HCT116 (cell line): Measurements from ENCODE around the gene APCDD1L. TPM values are rescaled to one million over a fixed set of nuclear protein-coding genes. Genes with fewer than 3 reads are reported as not detected.

Experiments
- ATAC-seq: fragments of 200-7000 bp; cut with Tn5 transposase; 2 replicates; pipeline ENCODE4 v1.9.1; 2020; ENCODE audit warnings: mild to moderate bottlenecking, moderate library complexity
- BruUV-seq: library from RNA; stranded (reverse); fragments of 400-500 nt; replicated peaks from 2 replicates; lab custom pipeline; 2021; lab: Mats Ljungman, UMichigan
- CTCF ChIA-PET: fragments of 300-600 bp; sonication (Branson Sonifier 250); formaldehyde crosslinking; loops from one replicate; lab custom pipeline; 2021; ENCODE audit warnings: antibody characterized with exemption; lab: Charles Lee
- POLR2A ChIA-PET: fragments of 300-600, 350-600 bp; sonication (Branson Sonifier 250); formaldehyde crosslinking; loops from one replicate; lab custom pipeline; 2021; ENCODE audit warnings: antibody characterized with exemption; lab: Charles Lee
- RAD21 ChIA-PET, 2 experiments: fragments of 300-600 bp; sonication (Branson Sonifier 250); formaldehyde crosslinking; loops; one replicate each; lab custom pipeline; 2023; ENCODE audit warnings: low total read pairs in 2 of 2; ENCODE audit not compliant: uncharacterized antibody in 2 of 2, unreplicated experiment in 2 of 2, low non-redundant PET in 1 of 2; lab: Charles Lee
- DNase-seq: peaks from one replicate; pipeline ENCODE4 v3.0.0-alpha.2; 2010; ENCODE audit warnings: low read depth, low spot score
- H2AFZ ChIP-seq: fragments of 200-600 bp; shearing (Covaris generic), sonication (generic); 2 replicates; pipeline ENCODE4 v1.6.1; 2017; ENCODE audit warnings: low read depth, mixed run types, mixed read lengths, antibody characterized with exemption, low read length; ENCODE audit not compliant: poor library complexity, severe bottlenecking
- H3K27ac ChIP-seq: 2 replicates; pipeline ENCODE4 v1.5.1; 2012; ENCODE audit warnings: low read depth, low read length
- H3K27me3 ChIP-seq: fragments of 200-600 bp; sonication (generic); 2 replicates; pipeline ENCODE4 v1.6.1; 2016; ENCODE audit warnings: mixed run types, low read length, mixed read lengths; ENCODE audit not compliant: insufficient read depth
- H3K36me3 ChIP-seq, 2 experiments: fragments of 200-500 bp in 1 of 2; fragments of 200-600 bp in 1 of 2; sonication (Bioruptor generic) in 1 of 2; sonication (generic) in 1 of 2; 2 replicates each; pipeline versions ENCODE4 v1.5.1 to v1.6.1; 2014 to 2016; ENCODE audit warnings: low read length in 2 of 2, inconsistent platforms in 1 of 2, mixed read lengths in 1 of 2, mixed run types in 1 of 2; ENCODE audit not compliant: insufficient read depth in 2 of 2, control insufficient read depth in 1 of 2
- H3K4me1 ChIP-seq, 2 experiments: fragments of 200-600 bp in 1 of 2; sonication (generic) in 1 of 2; 2 replicates each; pipeline versions ENCODE4 v1.5.1 to v1.6.1; 2012 to 2017; ENCODE audit warnings: low read length in 2 of 2, inconsistent platforms in 1 of 2, mild to moderate bottlenecking in 1 of 2, mixed read lengths in 1 of 2, mixed run types in 1 of 2, moderate library complexity in 1 of 2; ENCODE audit not compliant: insufficient read depth in 2 of 2, control insufficient read depth in 1 of 2
- H3K4me2 ChIP-seq: fragments of 200-600 bp; sonication (generic); 2 replicates; pipeline ENCODE4 v1.6.1; 2017; ENCODE audit warnings: mixed run types, low read length, mixed read lengths
- H3K4me3 ChIP-seq, 2 experiments: fragments of 200-600 bp in 1 of 2; sonication (generic) in 1 of 2; replicated peaks in 1 of 2; 2 replicates each; pipeline ENCODE4 v1.5.1; 2011 to 2016; ENCODE audit warnings: low read length in 2 of 2, control low read depth in 1 of 2, low read depth in 1 of 2, mild to moderate bottlenecking in 1 of 2, mixed read lengths in 1 of 2, mixed run types in 1 of 2
- H3K79me2 ChIP-seq: fragments of 200-600 bp; sonication (generic); 2 replicates; pipeline ENCODE4 v1.6.1; 2017; ENCODE audit warnings: mild to moderate bottlenecking, mixed run types, low read length, moderate library complexity, mixed read lengths; ENCODE audit not compliant: insufficient read depth
- H3K9ac ChIP-seq: fragments of 200-600 bp; sonication (generic); 2 replicates; pipeline ENCODE4 v1.6.1; 2016; ENCODE audit warnings: low read length, mixed read lengths
- H3K9me2 ChIP-seq: fragments of 200-600 bp; sonication (generic), shearing (Covaris generic); 2 replicates; pipeline ENCODE4 v1.6.1; 2017; ENCODE audit warnings: mixed run types, mild to moderate bottlenecking, moderate library complexity; ENCODE audit not compliant: insufficient read depth
- H3K9me3 ChIP-seq, 2 experiments: fragments of 200-500 bp in 1 of 2; fragments of 200-600 bp in 1 of 2; sonication (Bioruptor generic) in 1 of 2; sonication (generic) in 1 of 2; 2 replicates each; pipeline ENCODE4 v1.6.1; 2014 to 2017; ENCODE audit warnings: low read length in 2 of 2, mixed read lengths in 2 of 2, inconsistent platforms in 1 of 2, low read depth in 1 of 2, mild to moderate bottlenecking in 1 of 2, mixed run types in 1 of 2, moderate library complexity in 1 of 2; ENCODE audit not compliant: control insufficient read depth in 1 of 2, insufficient read depth in 1 of 2
- H4K20me1 ChIP-seq: fragments of 200-600 bp; sonication (generic), shearing (Covaris generic); 2 replicates; pipeline ENCODE4 v1.6.1; 2017; ENCODE audit warnings: mixed run types, mild to moderate bottlenecking, moderate library complexity; ENCODE audit not compliant: insufficient read depth
- CBX3 ChIP-seq: IDR thresholded peaks from 2 replicates; pipeline ENCODE4 v1.6.1; 2012; ENCODE audit warnings: low read depth
- CEBPB ChIP-seq: IDR thresholded peaks from 2 replicates; pipeline ENCODE4 v1.6.1; 2012; ENCODE audit warnings: low read depth
- ELF1 ChIP-seq: IDR thresholded peaks from 2 replicates; pipeline ENCODE4 v1.6.1; 2012; ENCODE audit warnings: low read depth, borderline replicate concordance
- EZH2 ChIP-seq: fragments of 200-600 bp; sonication (generic); IDR thresholded peaks from 2 replicates; pipeline ENCODE4 v1.6.1; 2017; ENCODE audit warnings: antibody characterized with exemption, mixed run types
- JUND ChIP-seq: IDR thresholded peaks from 2 replicates; pipeline ENCODE4 v1.6.1; 2012
- POLR2AphosphoS5 ChIP-seq: IDR thresholded peaks from 2 replicates; pipeline ENCODE4 v1.6.1; 2011; ENCODE audit warnings: mild to moderate bottlenecking, low read depth, low read length, moderate library complexity
- RAD21 ChIP-seq: IDR thresholded peaks from 2 replicates; pipeline ENCODE4 v1.6.1; 2012; ENCODE audit warnings: low read depth, mild to moderate bottlenecking
- SIN3A ChIP-seq: IDR thresholded peaks from 2 replicates; pipeline ENCODE4 v1.6.1; 2012; ENCODE audit warnings: low read depth
- SP1 ChIP-seq: IDR thresholded peaks from 2 replicates; pipeline ENCODE4 v1.6.1; 2012; ENCODE audit warnings: low read depth
- TCF7L2 ChIP-seq: IDR thresholded peaks from 2 replicates; pipeline ENCODE4 v1.7.0; 2011; ENCODE audit warnings: borderline replicate concordance, inconsistent platforms; ENCODE audit not compliant: insufficient read depth, insufficient read length; ENCODE audit errors: extremely low read depth
- YY1 ChIP-seq: IDR thresholded peaks from 2 replicates; pipeline ENCODE4 v1.6.1; 2011; ENCODE audit warnings: low read length, low read depth, moderate library complexity, mild to moderate bottlenecking; ENCODE audit not compliant: insufficient replicate concordance; ENCODE audit errors: extremely low read depth
- ZFX ChIP-seq: fragments of 450-650 bp; IDR thresholded peaks from 2 replicates; pipeline ENCODE4 v1.6.1; 2017
- ZNF274 ChIP-seq: fragments of 200-500 bp; sonication (Bioruptor generic); IDR thresholded peaks from 2 replicates; pipeline ENCODE4 v1.6.1; 2014; ENCODE audit warnings: mild to moderate bottlenecking, low read depth, low read length, inconsistent platforms
- intact Hi-C: fragments of 100-400 bp; cut with micrococcal nuclease; formaldehyde crosslinking; loops from 2 replicates; pipeline ENCODE4 v1.10.0; 2022
- total RNA-seq: library from RNA; stranded (reverse); gene quantifications from one replicate; pipeline ENCODE4 v1.2.1, GENCODE V29; 2021; ENCODE audit not compliant: unreplicated experiment
- TF ChIP-seq, protein P1 (sequence below), 3 experiments: fragments of 200-600 bp in 1 of 3; sonication (generic) in 1 of 3; IDR thresholded peaks in 2 of 3; conservative IDR thresholded peaks in 1 of 3; 2 replicates each; pipeline ENCODE4 v1.5.1; 2012 to 2017; ENCODE audit warnings: low read depth in 2 of 3, low read length in 2 of 3, antibody characterized with exemption in 1 of 3, borderline replicate concordance in 1 of 3, control low read depth in 1 of 3, mild to moderate bottlenecking in 1 of 3, mixed read lengths in 1 of 3, mixed run types in 1 of 3, moderate library complexity in 1 of 3; ENCODE audit not compliant: insufficient read depth in 1 of 3
- TF ChIP-seq, protein P2 (sequence below): IDR thresholded peaks from 2 replicates; pipeline ENCODE4 v1.6.1; 2011; ENCODE audit warnings: mild to moderate bottlenecking, low read length, moderate library complexity; ENCODE audit not compliant: insufficient replicate concordance; ENCODE audit errors: extremely low read depth
- TF ChIP-seq, protein P3 (sequence below): IDR thresholded peaks from 2 replicates; pipeline ENCODE4 v1.6.1; 2012

Gene APCDD1L
- total RNA-seq, 1 experiment from 2014 or later = not detected

GRCh38 chr20:58429303-58429702 is 85.9 kb downstream of the APCDD1L start:
- DNase-seq = no peak
- ChIA-PET RAD21 (no interaction called here), CTCF (interaction anchor here (1.1 kb wide), 1 partner anchor 9 kb away, joined by 4 read pairs; no protein-coding TSS in a partner anchor), POLR2A (no interaction called here)
- no peaks in the 10 kb centered on the region for H3K9me3 ChIP-seq
- no peak overlapping the region for H3K27ac ChIP-seq
- intact Hi-C loops = no loop called here
- no peaks in the 10 kb centered on the region for H3K9me2 ChIP-seq
- no TSS peak for BruUV-seq
- H3K4me2 ChIP-seq = no peak overlapping the region
- no peaks in the 10 kb centered on the region for H3K36me3 ChIP-seq
- no peak overlapping the region for H3K9ac ChIP-seq
- no peaks in the 10 kb centered on the region for H3K27me3 ChIP-seq
- TF ChIP-seq CBX3 = no peak
- TF ChIP-seq, protein P1, sequence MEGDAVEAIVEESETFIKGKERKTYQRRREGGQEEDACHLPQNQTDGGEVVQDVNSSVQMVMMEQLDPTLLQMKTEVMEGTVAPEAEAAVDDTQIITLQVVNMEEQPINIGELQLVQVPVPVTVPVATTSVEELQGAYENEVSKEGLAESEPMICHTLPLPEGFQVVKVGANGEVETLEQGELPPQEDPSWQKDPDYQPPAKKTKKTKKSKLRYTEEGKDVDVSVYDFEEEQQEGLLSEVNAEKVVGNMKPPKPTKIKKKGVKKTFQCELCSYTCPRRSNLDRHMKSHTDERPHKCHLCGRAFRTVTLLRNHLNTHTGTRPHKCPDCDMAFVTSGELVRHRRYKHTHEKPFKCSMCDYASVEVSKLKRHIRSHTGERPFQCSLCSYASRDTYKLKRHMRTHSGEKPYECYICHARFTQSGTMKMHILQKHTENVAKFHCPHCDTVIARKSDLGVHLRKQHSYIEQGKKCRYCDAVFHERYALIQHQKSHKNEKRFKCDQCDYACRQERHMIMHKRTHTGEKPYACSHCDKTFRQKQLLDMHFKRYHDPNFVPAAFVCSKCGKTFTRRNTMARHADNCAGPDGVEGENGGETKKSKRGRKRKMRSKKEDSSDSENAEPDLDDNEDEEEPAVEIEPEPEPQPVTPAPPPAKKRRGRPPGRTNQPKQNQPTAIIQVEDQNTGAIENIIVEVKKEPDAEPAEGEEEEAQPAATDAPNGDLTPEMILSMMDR (IDR thresholded peaks at IDR 0.05 in 2 of 3, conservative IDR thresholded peaks at IDR 0.05 in 1 of 3; ENCODE audit: borderline replicate concordance in 1 of 3, insufficient read depth in 1 of 3, low read depth in 2 of 3, low read length in 2 of 3) = peak in 1 of 3 experiments; percentile 25; a peak in 1 of 6 replicates
- H2AFZ ChIP-seq = no peak overlapping the region
- H3K79me2 ChIP-seq = peaks cover 100% of the 10 kb centered on the region
- H3K4me3 ChIP-seq = no peak overlapping the region
- peak; percentile 55 for ATAC-seq
- H3K4me1 ChIP-seq = no peaks in the 10 kb centered on the region
- no peaks in the 10 kb centered on the region; the same call in 1 of the 2 replicates for H4K20me1 ChIP-seq

DNA sequence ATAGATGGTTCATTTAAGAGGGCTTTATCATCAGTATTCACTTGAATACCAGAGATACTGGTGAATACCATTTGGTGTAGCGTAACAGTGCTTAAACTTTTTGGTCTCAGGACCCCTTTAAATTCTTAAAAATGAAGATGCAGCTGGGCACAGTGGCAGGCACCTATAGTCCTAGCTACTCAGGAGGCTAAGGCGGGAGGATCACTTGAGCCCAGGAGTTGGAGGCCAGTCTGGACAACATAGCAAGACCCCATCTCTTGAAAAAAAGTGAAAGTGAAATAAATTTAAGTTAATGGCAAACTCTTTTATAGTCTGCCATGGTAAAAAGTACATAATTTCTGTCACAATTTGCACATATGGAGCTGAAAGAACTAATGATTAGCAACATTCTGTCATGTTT is 86.8 kb downstream of the APCDD1L start:
- no peak overlapping the region for H3K4me2 ChIP-seq
- RAD21 ChIA-PET = no interaction called here
- H4K20me1 ChIP-seq = no peaks in the 10 kb centered on the region; the same call in 1 of the 2 replicates
- DNase-seq (no peak), ATAC-seq (no peak)
- intact Hi-C loops = no loop called here
- H3K79me2 ChIP-seq = peaks cover 100% of the 10 kb centered on the region
- H2AFZ ChIP-seq = no peak overlapping the region
- POLR2A ChIA-PET = no interaction called here
- BruUV-seq = no TSS peak
- no peak overlapping the region for H3K9ac ChIP-seq
- H3K36me3 ChIP-seq = no peaks in the 10 kb centered on the region
- no peak overlapping the region for H3K4me3 ChIP-seq
- H3K9me3 ChIP-seq = no peaks in the 10 kb centered on the region
- H3K4me1 ChIP-seq = no peaks in the 10 kb centered on the region
- no peaks in the 10 kb centered on the region for H3K27me3 ChIP-seq
- no peaks in the 10 kb centered on the region for H3K9me2 ChIP-seq
- H3K27ac ChIP-seq = no peak overlapping the region
- CTCF ChIA-PET = no interaction called here
- no peak for TF ChIP-seq TCF7L2
- TF ChIP-seq POLR2AphosphoS5 = no peak
- no peak for TF ChIP-seq ZFX
- TF ChIP-seq, protein P2, sequence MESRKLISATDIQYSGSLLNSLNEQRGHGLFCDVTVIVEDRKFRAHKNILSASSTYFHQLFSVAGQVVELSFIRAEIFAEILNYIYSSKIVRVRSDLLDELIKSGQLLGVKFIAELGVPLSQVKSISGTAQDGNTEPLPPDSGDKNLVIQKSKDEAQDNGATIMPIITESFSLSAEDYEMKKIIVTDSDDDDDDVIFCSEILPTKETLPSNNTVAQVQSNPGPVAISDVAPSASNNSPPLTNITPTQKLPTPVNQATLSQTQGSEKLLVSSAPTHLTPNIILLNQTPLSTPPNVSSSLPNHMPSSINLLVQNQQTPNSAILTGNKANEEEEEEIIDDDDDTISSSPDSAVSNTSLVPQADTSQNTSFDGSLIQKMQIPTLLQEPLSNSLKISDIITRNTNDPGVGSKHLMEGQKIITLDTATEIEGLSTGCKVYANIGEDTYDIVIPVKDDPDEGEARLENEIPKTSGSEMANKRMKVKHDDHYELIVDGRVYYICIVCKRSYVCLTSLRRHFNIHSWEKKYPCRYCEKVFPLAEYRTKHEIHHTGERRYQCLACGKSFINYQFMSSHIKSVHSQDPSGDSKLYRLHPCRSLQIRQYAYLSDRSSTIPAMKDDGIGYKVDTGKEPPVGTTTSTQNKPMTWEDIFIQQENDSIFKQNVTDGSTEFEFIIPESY = no peak
- no peak for TF ChIP-seq CEBPB
- no peak for TF ChIP-seq JUND
- no peak for TF ChIP-seq YY1
- TF ChIP-seq, protein P3, sequence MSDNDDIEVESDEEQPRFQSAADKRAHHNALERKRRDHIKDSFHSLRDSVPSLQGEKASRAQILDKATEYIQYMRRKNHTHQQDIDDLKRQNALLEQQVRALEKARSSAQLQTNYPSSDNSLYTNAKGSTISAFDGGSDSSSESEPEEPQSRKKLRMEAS = no peak
- TF ChIP-seq SIN3A = no peak
- no peak for TF ChIP-seq ZNF274
- TF ChIP-seq SP1 = no peak
- no peak for TF ChIP-seq RAD21
- no peak for TF ChIP-seq ELF1
- no peak for TF ChIP-seq EZH2
